NK-92 (cell line): ENCODE data around the gene MAP4K5.

Experiments used
- DNase-seq: peaks from one replicate; lab custom pipeline; 2025; ENCODE audit not compliant: unreplicated experiment; lab: John Stamatoyannopoulos, UW

MAP4K5 gene

GRCh38 chr14:50479041-50479440 is 53.3 kb downstream of the MAP4K5 start:
- no peak for DNase-seq

- DNase-seq, result no peak
These were observed 54.6 kb downstream of the MAP4K5 start for GRCh38 chr14:50477760-50478159.

GRCh38 chr14:50476134-50476533 is 56.2 kb downstream of the MAP4K5 start:
- DNase-seq, result no peak

- no peak for DNase-seq
These were observed 56.9 kb downstream of the MAP4K5 start for GRCh38 chr14:50475460-50475859.

- DNase-seq, result no peak
These were observed 60.4 kb downstream of the MAP4K5 start for GRCh38 chr14:50471838-50472465.

GRCh38 chr14:50469982-50470381 is 62.4 kb downstream of the MAP4K5 start:
- DNase-seq, result no peak

- no peak for DNase-seq
These were observed 70.3 kb downstream of the MAP4K5 start for GRCh38 chr14:50462111-50462510.

- no peak for DNase-seq
These were observed 78.5 kb downstream of the MAP4K5 start for GRCh38 chr14:50453869-50454268.

- DNase-seq, result no peak
These were observed 79.2 kb downstream of the MAP4K5 start for GRCh38 chr14:50452979-50453705.

- no peak for DNase-seq
These were observed 80.1 kb downstream of the MAP4K5 start for GRCh38 chr14:50452296-50452695.

- no peak for DNase-seq
These were observed 80.5 kb downstream of the MAP4K5 start for GRCh38 chr14:50451854-50452253.

GRCh38 chr14:50447461-50447860 is 84.9 kb downstream of the MAP4K5 start:
- DNase-seq, result no peak

- no peak for DNase-seq
These were observed 97.8 kb downstream of the MAP4K5 start for GRCh38 chr14:50434528-50434927.

GRCh38 chr14:50432131-50432530 is 100.2 kb downstream of the MAP4K5 start:
- DNase-seq, result no peak

- no peak for DNase-seq
These were observed 106.6 kb downstream of the MAP4K5 start for GRCh38 chr14:50425816-50426215.

GRCh38 chr14:50425105-50425504 is 107.3 kb downstream of the MAP4K5 start:
- DNase-seq, result no peak

- DNase-seq, result no peak
These were observed 108.8 kb downstream of the MAP4K5 start for GRCh38 chr14:50423529-50423928.

- DNase-seq, result no peak
These were observed 110.9 kb downstream of the MAP4K5 start for GRCh38 chr14:50421499-50421898.

- no peak for DNase-seq
These were observed 114.5 kb downstream of the MAP4K5 start for GRCh38 chr14:50417853-50418252.

GRCh38 chr14:50410921-50411320 is 121.4 kb downstream of the MAP4K5 start:
- DNase-seq, result no peak

- no peak for DNase-seq
These were observed 122.3 kb downstream of the MAP4K5 start for GRCh38 chr14:50410071-50410470.

GRCh38 chr14:50407111-50407812 is 125.1 kb downstream of the MAP4K5 start:
- no peak for DNase-seq
